GM12878 (cell line): ENCODE measurements around the gene GPHB5. TPM values are rescaled to one million over a fixed set of nuclear protein-coding genes. Genes with fewer than 3 reads are reported as not detected.

ENCODE experiments used
- ATAC-seq: fragments of 200-7000 bp; cut with Tn5 transposase; 3 replicates; pipeline ENCODE4 v1.9.1; 2020; ENCODE audit warnings: mild to moderate bottlenecking, moderate library complexity
- BruUV-seq: library from RNA; stranded (reverse); fragments of 400-500 nt; replicated peaks from 2 replicates; lab custom pipeline; 2021; lab: Mats Ljungman, UMichigan
- CTCF ChIA-PET: fragments of 300-600 bp; sonication (Branson Sonifier 250); formaldehyde crosslinking; extraction: SDS; loops from one replicate; lab custom pipeline; 2021; ENCODE audit warnings: inconsistent platforms; lab: Yijun Ruan, JAX
- POLR2A ChIA-PET: fragments of 350-600 bp; formaldehyde crosslinking; extraction: SDS; loops from one replicate; lab custom pipeline; 2021; ENCODE audit warnings: inconsistent platforms; lab: Charles Lee
- RAD21 ChIA-PET: fragments of 300-600 bp; sonication (Branson Sonifier 250); formaldehyde crosslinking; loops from one replicate; lab custom pipeline; 2023; ENCODE audit warnings: antibody characterized with exemption; ENCODE audit not compliant: unreplicated experiment; lab: Charles Lee
- SMC1A ChIA-PET: fragments of 300-600 bp; sonication (Branson Sonifier 250); formaldehyde crosslinking; loops from one replicate; lab custom pipeline; 2023; ENCODE audit not compliant: unreplicated experiment, uncharacterized antibody; lab: Charles Lee
- DNase-seq: peaks from one replicate; pipeline ENCODE4 v3.0.0-alpha.2; 2011; ENCODE audit warnings: low read depth, low spot score
- FAIRE-seq: peaks from 3 replicates; lab custom pipeline; 2011; peaks lifted over from hg19 to GRCh38; lab: Jason Lieb, UNC
- H2AFZ ChIP-seq: 2 replicates; pipeline ENCODE4 v1.6.0; 2011; ENCODE audit warnings: low read depth, low read length, control low read depth; ENCODE audit not compliant: control insufficient read depth
- H3K27ac ChIP-seq: 2 replicates; pipeline ENCODE4 v1.5.1; 2011; ENCODE audit warnings: control low read depth; ENCODE audit not compliant: control insufficient read depth, insufficient read depth
- H3K27me3 ChIP-seq, 2 experiments: replicated peaks in 1 of 2; 2 replicates each; pipeline versions ENCODE4 v1.6.0 to v1.6.1; 2011; ENCODE audit warnings: low read length in 1 of 2; ENCODE audit not compliant: control insufficient read depth in 2 of 2, insufficient read depth in 2 of 2
- H3K36me3 ChIP-seq, 2 experiments: 2 replicates each; pipeline ENCODE4 v1.5.1; 2011; ENCODE audit warnings: low read length in 1 of 2; ENCODE audit not compliant: control insufficient read depth in 2 of 2, insufficient read depth in 2 of 2
- H3K4me1 ChIP-seq: 2 replicates; pipeline ENCODE4 v1.6.1; 2011; ENCODE audit warnings: mild to moderate bottlenecking, low read length, moderate library complexity, mixed read lengths; ENCODE audit not compliant: control insufficient read depth, insufficient read depth
- H3K4me2 ChIP-seq: 2 replicates; pipeline ENCODE4 v1.6.0; 2011; ENCODE audit warnings: control low read depth; ENCODE audit not compliant: control insufficient read depth, insufficient read depth
- H3K4me3 ChIP-seq: fragments of 200-600 bp; sonication (generic); 2 replicates; pipeline ENCODE4 v1.5.1; 2016
- H3K79me2 ChIP-seq: 2 replicates; pipeline ENCODE4 v1.6.0; 2011; ENCODE audit warnings: low read length; ENCODE audit not compliant: control insufficient read depth, insufficient read depth
- H3K9ac ChIP-seq: 2 replicates; pipeline ENCODE4 v1.8.0; 2011; ENCODE audit warnings: low read length, control low read depth, mixed read lengths; ENCODE audit not compliant: control insufficient read depth, insufficient read depth
- H3K9me3 ChIP-seq: replicated peaks from 3 replicates; pipeline ENCODE4 v1.5.1; 2011; ENCODE audit warnings: mild to moderate bottlenecking, low read length; ENCODE audit not compliant: control insufficient read depth, insufficient read depth
- H4K20me1 ChIP-seq: 2 replicates; pipeline ENCODE4 v1.6.0; 2011; ENCODE audit not compliant: control insufficient read depth, insufficient read depth
- ASH2L ChIP-seq: fragments of 300-600, 200-600 bp; sonication (generic); IDR thresholded peaks from 2 replicates; pipeline ENCODE4 v1.6.1; 2017; ENCODE audit warnings: low read depth, mild to moderate bottlenecking, borderline replicate concordance
- BCL11A ChIP-seq: IDR thresholded peaks from 2 replicates; pipeline ENCODE4 v1.6.1; 2011; ENCODE audit warnings: low read depth, low read length
- CEBPB ChIP-seq, 2 experiments: fragments of 150-350 bp in 1 of 2; IDR thresholded peaks; 2 replicates each; pipeline ENCODE4 v1.6.1; 2012 to 2014; ENCODE audit warnings: low read depth in 2 of 2, low read length in 2 of 2, borderline replicate concordance in 1 of 2, inconsistent platforms in 1 of 2
- CTCF ChIP-seq, 3 experiments: IDR thresholded peaks in 2 of 3; conservative IDR thresholded peaks in 1 of 3; 2 replicates each; pipeline ENCODE4 v1.5.1; 2011; ENCODE audit warnings: low read depth in 3 of 3, low read length in 3 of 3, mild to moderate bottlenecking in 3 of 3, control low read depth in 2 of 3, moderate library complexity in 2 of 3, inconsistent platforms in 1 of 3, mixed read lengths in 1 of 3; ENCODE audit not compliant: control insufficient read depth in 2 of 3, insufficient read depth in 1 of 3; ENCODE audit errors: extremely low read depth in 1 of 3
- DPF2 ChIP-seq: fragments of 450-650 bp; IDR thresholded peaks from 2 replicates; pipeline ENCODE4 v1.6.1; 2017; ENCODE audit warnings: mild to moderate bottlenecking
- EP300 ChIP-seq, 2 experiments: fragments of 150-350 bp in 1 of 2; IDR thresholded peaks; 2 replicates each; pipeline ENCODE4 v1.6.1; 2011 to 2012; ENCODE audit warnings: low read depth in 2 of 2, low read length in 2 of 2, borderline replicate concordance in 1 of 2, improper control_type of control experiment in 1 of 2, inconsistent platforms in 1 of 2; ENCODE audit not compliant: control insufficient read depth in 1 of 2
- ESRRA ChIP-seq: IDR thresholded peaks from 2 replicates; pipeline ENCODE4 v1.6.1; 2012; ENCODE audit warnings: mild to moderate bottlenecking, low read length, improper control_type of control experiment
- ETV6 ChIP-seq, 2 experiments: fragments of 450-650 bp in 1 of 2; IDR thresholded peaks in 1 of 2; conservative IDR thresholded peaks in 1 of 2; 2 replicates each; pipeline ENCODE4 v1.6.1; 2014; ENCODE audit warnings: antibody characterized with exemption in 1 of 2, borderline replicate concordance in 1 of 2, low read depth in 1 of 2, mild to moderate bottlenecking in 1 of 2, moderate library complexity in 1 of 2
- FOXK2 ChIP-seq: fragments of 450-650 bp; IDR thresholded peaks from 2 replicates; pipeline ENCODE4 v1.6.1; 2017; ENCODE audit warnings: mild to moderate bottlenecking, moderate library complexity
- GABPA ChIP-seq: IDR thresholded peaks from 2 replicates; pipeline ENCODE4 v1.6.1; 2014; ENCODE audit warnings: antibody characterized with exemption, low read depth, mild to moderate bottlenecking, inconsistent platforms
- NFYA ChIP-seq: IDR thresholded peaks from 2 replicates; pipeline ENCODE4 v1.6.1; 2011; ENCODE audit warnings: low read depth, mild to moderate bottlenecking, low read length, improper control_type of control experiment, borderline replicate concordance
- POLR2AphosphoS5 ChIP-seq: IDR thresholded peaks from 2 replicates; pipeline ENCODE4 v1.6.1; 2011; ENCODE audit warnings: mild to moderate bottlenecking, low read length, inconsistent platforms
- RAD21 ChIP-seq: IDR thresholded peaks from 2 replicates; pipeline ENCODE4 v1.6.1; 2011; ENCODE audit warnings: mild to moderate bottlenecking, low read depth, low read length, moderate library complexity; ENCODE audit not compliant: insufficient read depth
- RB1 ChIP-seq: fragments of 450-650 bp; formaldehyde crosslinking; IDR thresholded peaks from 2 replicates; pipeline ENCODE4 v1.6.1; 2017; ENCODE audit warnings: mild to moderate bottlenecking, borderline replicate concordance
- RBBP5 ChIP-seq: fragments of 200-600 bp; sonication (generic); conservative IDR thresholded peaks from 2 replicates; pipeline ENCODE4 v1.6.1; 2016
- RFX5 ChIP-seq: IDR thresholded peaks from 2 replicates; pipeline ENCODE4 v1.6.1; 2011; ENCODE audit warnings: low read depth, low read length, improper control_type of control experiment
- RUNX3 ChIP-seq: IDR thresholded peaks from 2 replicates; pipeline ENCODE4 v1.6.1; 2012; ENCODE audit warnings: low read length, inconsistent platforms
- SMC3 ChIP-seq: IDR thresholded peaks from 2 replicates; pipeline ENCODE4 v1.6.1; 2011; ENCODE audit warnings: low read length, improper control_type of control experiment, borderline replicate concordance
- STAT3 ChIP-seq: IDR thresholded peaks from 2 replicates; pipeline ENCODE4 v1.6.1; 2011; ENCODE audit warnings: low read depth, low read length, improper control_type of control experiment
- YY1 ChIP-seq: IDR thresholded peaks from 2 replicates; pipeline ENCODE4 v1.6.1; 2011; ENCODE audit warnings: low read depth, mild to moderate bottlenecking, low read length
- ZBTB33 ChIP-seq: fragments of 450-650 bp; IDR thresholded peaks from 2 replicates; pipeline ENCODE4 v1.6.1; 2017; ENCODE audit warnings: mild to moderate bottlenecking
- WGBS: methylation state at CpG from one replicate; pipeline ENCODE4 v1.1.6; 2016; ENCODE audit warnings: low lambda C conversion rate; ENCODE audit not compliant: insufficient replicate concordance, insufficient coverage; ENCODE audit errors: missing lambda C conversion rate; 5-methylcytosine and 5-hydroxymethylcytosine counted together
- in situ Hi-C: fragments of 300-500 bp; cut with MboI; formaldehyde crosslinking; loops from 9 replicates; pipeline ENCODE4 v1.14.3; 2018; ENCODE audit warnings: mixed read lengths
- intact Hi-C: fragments of 100-400 bp; cut with micrococcal nuclease; formaldehyde crosslinking; loops from one replicate; pipeline ENCODE4 v1.14.2; 2022; ENCODE audit not compliant: unreplicated experiment
- polyA plus RNA-seq, 11 experiments: library from polyadenylated mRNA; depleted of rRNA in 4 of 11; unstranded in 6 of 11; stranded (reverse) in 5 of 11; fragments of >200 nt; fragmentation: Nextera tagmentation in 4 of 11; fragmentation: Illumina TruSeq in 1 of 11; extraction: Ambion mirVana in 4 of 11; extraction: Trizol in 1 of 11; gene quantifications; 1 replicate in 1 of 11; 2 replicates in 10 of 11; pipeline versions ENCODE4 v1.2.1 to v1.2.3, GENCODE V29; 2011 to 2016; ENCODE audit warnings: inconsistent platforms in 2 of 11, missing spikeins in 2 of 11, low read depth in 1 of 11
- total RNA-seq, 4 experiments: library from RNA; depleted of rRNA in 3 of 4; stranded (reverse); fragments of >200 nt in 3 of 4; fragmentation: Illumina TruSeq in 1 of 4; extraction: Trizol in 1 of 4; gene quantifications; 2 replicates each; pipeline versions ENCODE4 v1.2.1 to v1.2.3, GENCODE V29; 2013 to 2021

GPHB5 gene
- total and polyA plus RNA-seq, 10 of the 15 experiments (the other 5 are each of a cell fraction or from before 2014, with no cell fraction given): not detected

GRCh38 chr14:63276492-63277342 is 42.0 kb downstream of the GPHB5 start:
- no peak overlapping the region for H3K4me2 ChIP-seq
- BruUV-seq: no TSS peak
- CTCF ChIA-PET: interaction anchor here (0.7 to 2.8 kb wide), 13 partner anchors 9 to 1334 kb away, joined by 3 to 17 read pairs (median 3); no protein-coding TSS in a partner anchor
- SMC1A ChIA-PET: interaction anchor here (1.0 to 1.7 kb wide), 3 partner anchors 13 to 1108 kb away, joined by 3 to 5 read pairs (median 3); no protein-coding TSS in a partner anchor
- no peaks in the 10 kb centered on the region for H3K79me2 ChIP-seq
- DNase-seq (no peak), FAIRE-seq (peak; percentile 94), ATAC-seq (peak; percentile 78)
- H3K36me3 ChIP-seq: no peaks in the 10 kb centered on the region
- in situ Hi-C loops: no loop called here
- peaks cover 0 to 3% of the 10 kb centered on the region in 2 experiments; a peak in 1 of 4 replicates for H3K27me3 ChIP-seq
- 21% methylated on average over 5 of the region's 5 CpGs for WGBS
- H3K27ac ChIP-seq: no peak overlapping the region
- POLR2A ChIA-PET: no interaction called here
- no peaks in the 10 kb centered on the region for H3K9me3 ChIP-seq
- H3K9ac ChIP-seq: no peak overlapping the region
- H3K4me3 ChIP-seq: no peak overlapping the region
- intact Hi-C loops: loop anchor here (1.0 to 2.0 kb wide), 3 partner anchors 102 to 1113 kb away; no protein-coding TSS in a partner anchor
- H3K4me1 ChIP-seq: no peaks in the 10 kb centered on the region
- H4K20me1 ChIP-seq: no peaks in the 10 kb centered on the region
- H2AFZ ChIP-seq: no peak overlapping the region
- RAD21 ChIA-PET: interaction anchor here (1.0 kb wide), 1 partner anchor 1091 kb away, joined by 3 read pairs; no protein-coding TSS in a partner anchor
- no peak for TF ChIP-seq POLR2AphosphoS5
- TF ChIP-seq YY1: no peak
- peak; percentile 83 for TF ChIP-seq RAD21
- TF ChIP-seq RB1: no peak
- no peak for TF ChIP-seq GABPA
- no peak for TF ChIP-seq CEBPB (IDR thresholded peaks at IDR 0.05; ENCODE audit: borderline replicate concordance in 1 of 2, low read depth in 2 of 2, low read length in 2 of 2)
- TF ChIP-seq ASH2L: no peak
- TF ChIP-seq CTCF (IDR thresholded peaks at IDR 0.05 in 2 of 3, conservative IDR thresholded peaks at IDR 0.05 in 1 of 3; ENCODE audit: control insufficient read depth in 2 of 3, extremely low read depth in 1 of 3, insufficient read depth in 1 of 3, low read depth in 3 of 3, low read length in 3 of 3): peak; percentile 66 to 83 (median 74); a peak in 5 of 6 replicates
- TF ChIP-seq ZBTB33: no peak
- TF ChIP-seq RUNX3: peak; percentile 65
- no peak for TF ChIP-seq FOXK2
- peak; percentile 72 for TF ChIP-seq SMC3
- no peak for TF ChIP-seq EP300 (IDR thresholded peaks at IDR 0.05; ENCODE audit: borderline replicate concordance in 1 of 2, control insufficient read depth in 1 of 2, low read depth in 2 of 2, low read length in 2 of 2)
- no peak for TF ChIP-seq DPF2
- no peak for TF ChIP-seq ESRRA
- no peak for TF ChIP-seq STAT3
- TF ChIP-seq RBBP5: no peak
- no peak for TF ChIP-seq BCL11A
- no peak for TF ChIP-seq RFX5
- TF ChIP-seq NFYA: no peak
- TF ChIP-seq ETV6 (conservative IDR thresholded peaks at IDR 0.05 in 1 of 2, IDR thresholded peaks at IDR 0.05 in 1 of 2; ENCODE audit: borderline replicate concordance in 1 of 2, low read depth in 1 of 2): no peak
